Upper lobe of left lung (tissue), 4 donors: ENCODE measurements around the gene LYSMD2.

Experiments used
- CTCF ChIP-seq, 6 experiments: fragments of 450-650 bp in 4 of 6; fragments of 200-600 bp in 2 of 6; sonication (generic) in 2 of 6; IDR thresholded peaks; one replicate each; pipeline ENCODE4 v1.5.1; 2016 to 2019; ENCODE audit warnings: antibody characterized with exemption in 6 of 6
- EP300 ChIP-seq, 4 donors: sonication (generic); formaldehyde crosslinking; IDR thresholded peaks; one replicate each; pipeline ENCODE4 v1.5.1; 2017; ENCODE audit warnings: antibody characterized with exemption in 4 of 4, control low read depth in 2 of 4
- POLR2A ChIP-seq, 4 donors: fragments of 450-650 bp; IDR thresholded peaks; one replicate each; pipeline ENCODE4 v1.5.1; 2016 to 2017; ENCODE audit warnings: antibody characterized with exemption in 4 of 4, mild to moderate bottlenecking in 2 of 4
- POLR2AphosphoS5 ChIP-seq, 2 donors: sonication (generic); formaldehyde crosslinking; IDR thresholded peaks; one replicate each; pipeline ENCODE4 v1.5.1; 2017; ENCODE audit warnings: antibody characterized with exemption in 2 of 2

- TF ChIP-seq POLR2AphosphoS5 (IDR thresholded peaks at IDR 0.05) (no peak), CTCF (IDR thresholded peaks at IDR 0.05) (no peak), EP300 (IDR thresholded peaks at IDR 0.05) (no peak), POLR2A (IDR thresholded peaks at IDR 0.05) (no peak)
These were observed 31.2 kb downstream of the LYSMD2 start for GRCh38 chr15:51706291-51706690.
